SKM-1 treated with dmso at 0.1 percent for 144 hours (cell line): Measurements from ENCODE around the gene ELANE.
"Not testable (repeated sequence)": the region's sequence is repeated elsewhere in the genome, so short reads cannot be mapped to it uniquely, and the experiment has no call there.

Experiments
- DNase-seq: peaks from one replicate; lab custom pipeline; 2025; ENCODE audit not compliant: unreplicated experiment; lab: John Stamatoyannopoulos, UW

The ELANE gene

DNA sequence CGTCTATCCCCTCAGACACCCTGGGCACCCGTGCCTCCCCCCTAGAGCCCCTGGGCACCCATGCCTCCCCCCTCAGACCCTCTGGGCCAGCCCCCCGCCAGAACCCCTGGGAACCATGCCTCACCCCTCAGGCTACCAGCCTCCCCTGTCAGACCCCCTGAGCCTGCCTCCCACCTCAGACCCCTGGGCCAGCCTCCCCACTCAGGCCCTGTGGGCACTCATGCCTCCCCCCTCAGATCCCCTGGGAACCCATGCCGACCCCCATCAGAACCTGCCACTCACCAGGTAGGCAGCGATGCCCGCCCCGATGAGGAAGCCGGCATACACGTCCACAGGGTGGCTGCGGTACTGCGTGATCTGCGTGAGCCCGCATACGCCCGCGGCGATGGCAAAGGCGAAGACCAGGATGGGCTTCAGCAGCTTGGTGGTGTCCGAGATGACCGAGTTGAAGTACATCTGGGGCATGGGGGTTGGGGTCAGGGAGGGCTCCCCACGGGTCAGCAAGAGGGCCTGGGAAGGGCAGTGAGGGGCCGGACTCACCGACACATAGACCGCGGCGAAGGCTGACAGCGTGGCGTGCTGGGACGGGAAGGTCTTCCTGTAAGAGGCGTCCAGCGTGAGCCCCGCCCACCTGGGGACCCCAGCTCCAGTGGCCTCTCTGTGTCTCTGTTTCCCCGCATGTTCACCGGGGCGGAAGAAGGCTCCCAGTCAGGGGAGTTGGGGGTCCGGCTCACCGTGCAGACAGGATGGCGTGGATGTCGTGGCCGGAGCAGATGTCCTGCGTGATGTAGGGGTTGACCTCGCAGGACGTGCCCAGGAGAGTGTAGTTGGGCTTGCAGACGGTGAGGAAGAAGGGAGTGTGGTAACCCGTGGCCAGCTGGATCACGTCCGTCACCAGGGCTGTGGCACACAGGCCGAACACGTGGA is 37.7 kb upstream of the ELANE start:
- DNase-seq, result no peak

- DNase-seq, result no peak
Observed at GRCh38 chr19:815079-815774, 36.9 kb upstream of the ELANE start.

DNA sequence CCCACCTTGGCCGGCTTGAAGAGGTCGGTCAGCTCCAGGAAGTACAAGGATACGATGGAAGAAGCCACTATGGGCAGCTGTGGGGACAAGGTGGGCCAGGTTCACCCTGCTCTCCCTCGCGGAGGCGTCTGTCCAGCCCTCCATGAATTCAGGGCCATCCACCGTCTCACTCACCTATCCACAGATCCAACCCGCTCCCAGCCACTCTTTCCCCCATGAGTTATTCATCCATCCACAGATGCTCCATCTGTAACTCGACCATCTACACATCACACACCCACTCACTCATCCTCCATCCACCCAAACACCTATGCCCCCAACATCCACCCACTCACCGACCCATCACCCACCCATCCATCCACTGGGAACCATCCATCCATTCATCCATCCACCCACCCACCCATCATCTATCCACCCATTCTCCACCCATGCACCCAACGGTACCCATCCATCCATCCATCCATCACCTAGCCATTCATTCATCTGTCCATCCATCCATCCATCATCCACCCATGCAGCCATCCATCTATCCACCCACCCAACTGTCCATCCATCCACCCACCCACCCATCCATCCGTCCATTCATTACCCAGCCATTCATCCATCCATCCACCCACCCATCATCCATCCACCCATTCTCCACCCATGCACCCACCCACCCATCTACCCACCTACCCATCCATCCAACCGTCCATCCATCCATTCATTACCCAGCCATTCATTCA is 36.2 kb upstream of the ELANE start:
- DNase-seq, result no peak

- DNase-seq, result no peak
Observed at GRCh38 chr19:816500-816857, 35.6 kb upstream of the ELANE start.

DNA sequence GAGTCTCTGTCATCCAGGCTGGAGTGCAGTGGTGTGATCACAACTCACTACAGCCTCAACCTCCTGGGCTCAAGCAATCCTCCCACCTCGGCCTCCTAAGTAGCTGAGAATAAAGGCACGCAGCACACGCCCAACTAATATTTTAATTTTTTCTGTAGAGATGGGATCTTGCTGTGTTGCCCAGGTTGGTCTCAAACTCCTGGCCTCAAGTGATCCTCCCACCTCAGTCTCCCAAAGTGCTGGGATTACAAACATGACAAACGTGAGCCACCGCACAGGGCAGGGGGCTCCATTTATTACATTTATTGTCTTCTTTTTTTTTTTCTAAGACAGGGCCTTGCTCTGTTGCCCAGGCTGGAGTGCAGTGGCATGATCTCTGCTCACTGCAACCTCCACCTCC is 31.9 kb upstream of the ELANE start:
- not testable (repeated sequence) for DNase-seq

GRCh38 chr19:821231-821824 is 30.8 kb upstream of the ELANE start:
- DNase-seq, result no peak

DNA sequence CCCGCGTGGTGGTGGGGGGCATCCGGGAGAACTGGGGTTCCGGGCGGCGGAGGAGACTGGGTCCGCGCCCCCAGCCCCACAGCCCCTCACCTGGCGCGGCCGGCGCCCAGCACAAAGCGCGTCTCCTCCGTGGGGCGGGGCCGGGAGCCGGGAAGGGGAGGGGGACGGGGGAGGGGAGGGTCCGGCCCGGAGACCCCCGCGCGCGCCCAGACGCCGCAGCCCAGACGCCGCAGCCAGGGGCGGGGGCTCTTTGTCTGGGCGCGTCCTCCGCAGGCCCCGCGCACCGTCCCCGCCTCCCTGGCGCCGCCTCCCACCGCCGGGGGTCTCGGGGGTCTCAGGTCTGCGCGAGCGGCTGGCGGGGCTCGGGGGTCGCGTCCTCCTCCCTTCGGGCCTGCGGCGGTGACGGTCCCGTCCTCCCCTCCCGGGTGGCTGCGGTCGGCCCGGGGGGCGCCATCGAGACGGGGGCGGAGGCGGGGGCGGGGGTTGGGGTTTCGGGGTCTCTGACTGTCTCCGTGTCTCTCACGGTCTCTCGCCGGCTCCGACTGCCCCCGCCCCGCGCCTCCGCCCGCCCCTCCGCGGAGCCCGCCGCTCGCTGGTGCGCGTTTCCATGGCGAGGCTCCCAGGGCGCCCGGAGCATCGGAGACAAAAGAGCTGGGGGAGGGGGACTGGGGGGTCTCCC is 30.1 kb upstream of the ELANE start, which contains the start of gene PLPPR3:
PLPPR3 (minus strand) TSS at position 131 of the 679 bp plus-strand sequence. CDS start 396 bp downstream, outside the sequence.
- DNase-seq, result no peak

DNA sequence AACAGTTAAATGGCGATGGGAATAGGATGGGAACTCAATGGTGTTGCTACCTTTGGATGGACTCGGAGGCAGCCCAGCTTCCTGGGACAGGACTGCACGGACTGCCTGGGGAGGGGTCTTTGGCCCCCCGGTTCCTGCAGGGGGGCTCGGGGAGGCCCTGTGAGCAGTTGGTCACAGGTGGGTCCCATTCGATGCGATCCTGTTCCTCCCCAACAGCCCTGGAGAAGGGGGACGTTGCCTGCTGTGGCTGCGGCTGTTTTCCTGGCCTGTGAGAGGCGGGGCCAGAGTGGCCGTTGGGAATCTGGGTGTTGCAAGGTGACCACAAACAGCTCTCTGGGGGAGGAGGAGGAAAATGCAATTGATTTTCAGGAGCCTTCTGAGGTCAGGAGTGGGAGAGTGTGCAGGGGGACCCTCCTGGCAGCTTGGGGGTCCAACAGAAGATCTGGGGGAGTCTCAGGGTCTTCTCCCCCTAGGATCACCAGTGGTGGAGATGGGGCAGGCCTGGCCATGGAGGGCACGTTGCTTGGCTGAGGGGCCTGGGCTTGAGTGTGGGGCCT is 28.5 kb upstream of the ELANE start:
- DNase-seq, result no peak

GRCh38 chr19:824885-825284 is 27.2 kb upstream of the ELANE start:
- DNase-seq, result peak; percentile 60

GRCh38 chr19:825897-826644 is 26.0 kb upstream of the ELANE start:
- peak; percentile 52 for DNase-seq

DNA sequence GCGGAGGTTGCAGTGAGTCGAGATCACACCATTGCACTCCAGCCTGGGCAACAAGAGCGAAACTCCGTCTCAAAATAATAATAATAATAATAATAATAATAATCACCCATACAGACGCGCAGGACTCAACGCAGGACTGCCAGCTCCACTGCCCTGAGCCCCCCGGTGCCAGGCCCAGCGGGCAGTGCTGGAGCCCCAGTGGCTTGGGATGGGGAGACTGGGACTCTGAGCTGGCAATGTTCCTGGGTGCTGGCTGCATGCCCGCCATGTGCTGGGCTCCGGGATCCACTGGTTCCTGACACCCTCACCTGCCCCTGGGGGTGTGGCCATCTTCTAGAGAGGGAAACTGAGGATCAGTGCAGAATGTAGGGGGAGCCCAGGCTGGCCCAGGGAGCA is 24.8 kb upstream of the ELANE start:
- no peak for DNase-seq

- peak; percentile 71 for DNase-seq
Observed at GRCh38 chr19:827710-828321, 24.3 kb upstream of the ELANE start, which contains the start of gene AZU1. AZU1 (plus strand) TSS chr19:827837; CDS start chr19:827847, 10 bp downstream.

GRCh38 chr19:829129-829758 is 22.9 kb upstream of the ELANE start:
- no peak for DNase-seq

GRCh38 chr19:831407-832369 is 20.4 kb upstream of the ELANE start:
- no peak for DNase-seq

- DNase-seq, result no peak
Observed at GRCh38 chr19:834216-834615, 17.9 kb upstream of the ELANE start.

GRCh38 chr19:835210-835810 is 16.8 kb upstream of the ELANE start:
- no peak for DNase-seq
